Calu3 (cell line): ENCODE results near the gene TSPAN9. TPM values are rescaled to one million over a fixed set of nuclear protein-coding genes. Genes with fewer than 3 reads are reported as not detected.

Experiments used
- BruUV-seq: library from RNA; stranded (reverse); fragments of 400-500 nt; replicated peaks from 2 replicates; lab custom pipeline; 2021; lab: Mats Ljungman, UMichigan
- CTCF ChIA-PET: fragments of 300-600 bp; sonication (Branson Sonifier 250); formaldehyde crosslinking; loops from one replicate; lab custom pipeline; 2022; ENCODE audit warnings: antibody characterized with exemption; lab: Charles Lee
- DNase-seq: peaks from one replicate; pipeline ENCODE4 v3.0.0; 2022
- H3K27ac Mint-ChIP-seq: one replicate; pipeline ENCODE4 v1.8.0; 2022; ENCODE audit warnings: mixed read lengths; ENCODE audit not compliant: unreplicated experiment
- H3K27me3 Mint-ChIP-seq: one replicate; pipeline ENCODE4 v1.8.0; 2022; ENCODE audit warnings: mixed read lengths; ENCODE audit not compliant: unreplicated experiment
- H3K36me3 Mint-ChIP-seq: one replicate; pipeline ENCODE4 v1.8.0; 2022; ENCODE audit warnings: mild to moderate bottlenecking, moderate library complexity, mixed read lengths; ENCODE audit not compliant: insufficient read depth, unreplicated experiment
- H3K4me1 Mint-ChIP-seq: one replicate; pipeline ENCODE4 v1.8.0; 2022; ENCODE audit warnings: mild to moderate bottlenecking, low read depth, mixed read lengths; ENCODE audit not compliant: unreplicated experiment
- H3K4me3 Mint-ChIP-seq: one replicate; pipeline ENCODE4 v1.8.0; 2022; ENCODE audit warnings: mild to moderate bottlenecking, low read depth, moderate library complexity, mixed read lengths; ENCODE audit not compliant: unreplicated experiment
- H3K9me3 Mint-ChIP-seq: one replicate; pipeline ENCODE4 v1.8.0; 2022; ENCODE audit warnings: low read depth, mixed read lengths; ENCODE audit not compliant: unreplicated experiment
- intact Hi-C: fragments of 100-400 bp; cut with micrococcal nuclease; formaldehyde crosslinking; loops from one replicate; pipeline ENCODE4 v1.10.0; 2022; ENCODE audit not compliant: unreplicated experiment
- total RNA-seq: library from RNA; stranded (reverse); gene quantifications from 2 replicates; pipeline ENCODE4 v1.2.3, GENCODE V29; 2022
- TF ChIP-seq, protein P1 (sequence below): fragments of 200-600 bp; IDR thresholded peaks from one replicate; pipeline ENCODE4 v1.8.0; 2022; ENCODE audit warnings: antibody characterized with exemption; ENCODE audit not compliant: unreplicated experiment

Gene TSPAN9
- total RNA-seq, 1 experiment from 2014 or later = 6.0 TPM

DNA sequence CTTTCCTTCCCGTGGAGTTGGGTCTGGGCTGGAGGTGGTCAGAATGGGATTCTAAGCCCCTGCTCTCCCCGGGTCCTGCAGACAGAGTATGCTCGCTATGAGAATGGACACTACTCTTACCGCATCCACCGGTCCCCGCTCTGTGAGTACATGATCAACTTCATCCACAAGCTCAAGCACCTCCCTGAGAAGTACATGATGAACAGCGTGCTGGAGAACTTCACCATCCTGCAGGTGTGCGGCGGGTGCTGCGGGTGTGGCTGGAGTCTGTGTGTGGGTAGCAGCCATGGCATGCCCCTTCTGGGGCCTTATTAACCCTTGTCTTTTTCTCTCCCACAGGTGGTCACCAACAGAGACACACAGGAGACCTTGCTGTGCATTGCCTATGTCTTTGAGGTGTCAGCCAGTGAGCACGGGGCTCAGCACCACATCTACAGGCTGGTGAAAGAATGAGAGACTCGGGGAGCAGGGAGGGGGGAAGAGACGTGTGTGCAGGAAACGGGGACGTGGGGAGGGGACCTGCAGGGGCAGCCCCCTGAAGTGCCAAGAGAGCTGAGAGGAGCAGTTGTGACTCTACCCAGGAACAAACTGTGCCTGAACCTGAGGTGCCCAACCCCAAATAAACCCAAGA is 37.0 kb upstream of the TSPAN9 start:
- Mint-ChIP-seq H3K4me1 (no peaks in the 10 kb centered on the region), H3K27me3 (no peaks in the 10 kb centered on the region), H3K27ac (no peak overlapping the region), H3K9me3 (no peaks in the 10 kb centered on the region), H3K4me3 (no peak overlapping the region), H3K36me3 (peaks cover 12% of the 10 kb centered on the region)
- CTCF ChIA-PET = no interaction called here
- intact Hi-C loops = loop anchor here (10.0 kb wide), 1 partner anchor 145 kb away; the partner anchor contains the start of gene TULP3
- TF ChIP-seq, protein P1, sequence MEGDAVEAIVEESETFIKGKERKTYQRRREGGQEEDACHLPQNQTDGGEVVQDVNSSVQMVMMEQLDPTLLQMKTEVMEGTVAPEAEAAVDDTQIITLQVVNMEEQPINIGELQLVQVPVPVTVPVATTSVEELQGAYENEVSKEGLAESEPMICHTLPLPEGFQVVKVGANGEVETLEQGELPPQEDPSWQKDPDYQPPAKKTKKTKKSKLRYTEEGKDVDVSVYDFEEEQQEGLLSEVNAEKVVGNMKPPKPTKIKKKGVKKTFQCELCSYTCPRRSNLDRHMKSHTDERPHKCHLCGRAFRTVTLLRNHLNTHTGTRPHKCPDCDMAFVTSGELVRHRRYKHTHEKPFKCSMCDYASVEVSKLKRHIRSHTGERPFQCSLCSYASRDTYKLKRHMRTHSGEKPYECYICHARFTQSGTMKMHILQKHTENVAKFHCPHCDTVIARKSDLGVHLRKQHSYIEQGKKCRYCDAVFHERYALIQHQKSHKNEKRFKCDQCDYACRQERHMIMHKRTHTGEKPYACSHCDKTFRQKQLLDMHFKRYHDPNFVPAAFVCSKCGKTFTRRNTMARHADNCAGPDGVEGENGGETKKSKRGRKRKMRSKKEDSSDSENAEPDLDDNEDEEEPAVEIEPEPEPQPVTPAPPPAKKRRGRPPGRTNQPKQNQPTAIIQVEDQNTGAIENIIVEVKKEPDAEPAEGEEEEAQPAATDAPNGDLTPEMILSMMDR = no peak
- no peak for DNase-seq
- BruUV-seq = no TSS peak

DNA sequence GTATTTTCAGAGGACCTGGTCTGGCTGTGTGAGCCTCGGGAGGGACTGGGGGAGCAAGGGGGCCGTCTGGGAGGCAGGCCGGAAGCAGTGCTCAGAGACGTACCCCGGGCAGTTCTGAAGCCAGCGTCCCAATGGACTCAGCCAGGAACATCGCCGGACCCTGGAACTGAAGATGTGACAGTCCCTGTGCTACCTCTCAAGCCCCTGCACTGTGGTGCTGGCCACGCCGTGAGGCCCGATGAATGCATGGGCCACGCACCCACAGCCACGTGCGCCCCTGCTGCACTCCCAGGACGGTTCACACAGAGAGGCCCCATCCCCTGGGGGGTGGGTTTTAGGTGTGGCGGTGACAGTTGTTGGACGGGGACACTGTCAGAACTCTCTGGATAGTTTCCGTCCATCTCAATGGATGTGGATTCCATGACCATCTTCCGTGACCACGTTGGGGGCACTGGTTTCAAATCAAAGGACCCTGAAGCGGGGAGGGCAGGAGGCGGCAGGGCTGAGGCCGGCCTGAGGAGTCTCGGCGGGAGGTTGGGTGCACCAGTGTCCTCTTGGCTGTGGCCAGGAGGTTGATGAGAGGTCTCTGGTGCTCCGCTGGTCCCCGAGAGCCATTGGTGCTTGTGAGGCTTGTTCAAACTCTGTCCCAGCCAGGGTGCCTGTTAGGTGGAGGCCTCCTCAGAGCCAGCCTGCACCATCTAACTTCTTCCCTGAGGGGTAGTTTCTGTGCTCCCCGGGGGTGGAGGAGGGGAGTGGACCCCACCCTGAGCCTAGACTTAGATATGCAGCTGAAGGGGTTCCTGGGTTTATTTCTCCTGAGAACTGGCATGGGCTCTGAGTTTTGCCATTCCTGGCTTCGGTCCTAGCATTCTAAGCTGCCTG is 36.3 kb upstream of the TSPAN9 start:
- no peaks in the 10 kb centered on the region for H3K27me3 Mint-ChIP-seq
- H3K4me3 Mint-ChIP-seq = no peak overlapping the region
- TF ChIP-seq, protein P1 = no peak
- peaks cover 15% of the 10 kb centered on the region for H3K36me3 Mint-ChIP-seq
- no TSS peak for BruUV-seq
- CTCF ChIA-PET = interaction anchor here (0.5 to 1.4 kb wide), 10 partner anchors 11 to 358 kb away, joined by 3 to 11 read pairs (median 4); partner anchors contain the start of genes FOXM1 and RHNO1
- no peak for DNase-seq
- no peaks in the 10 kb centered on the region for H3K9me3 Mint-ChIP-seq
- no peaks in the 10 kb centered on the region for H3K4me1 Mint-ChIP-seq
- intact Hi-C loops = loop anchor here (10.0 kb wide), 1 partner anchor 146 kb away; the partner anchor contains the start of gene TULP3
- H3K27ac Mint-ChIP-seq = no peak overlapping the region

GRCh38 chr12:3041558-3042164 is 35.5 kb upstream of the TSPAN9 start:
- Mint-ChIP-seq H3K9me3 (no peaks in the 10 kb centered on the region), H3K27ac (no peak overlapping the region), H3K4me1 (no peaks in the 10 kb centered on the region), H3K4me3 (no peak overlapping the region), H3K27me3 (no peaks in the 10 kb centered on the region), H3K36me3 (peaks cover 15% of the 10 kb centered on the region)
- CTCF ChIA-PET = interaction anchor here (0.5 to 1.4 kb wide), 12 partner anchors 12 to 359 kb away, joined by 3 to 11 read pairs (median 4); partner anchors contain the start of genes FOXM1 and RHNO1
- no TSS peak for BruUV-seq
- intact Hi-C loops = loop anchor here (10.0 kb wide), 1 partner anchor 147 kb away; the partner anchor contains the start of gene TULP3
- TF ChIP-seq, protein P1 = peak; percentile 64
- peak; percentile 72 for DNase-seq

GRCh38 chr12:3042394-3042793 is 34.8 kb upstream of the TSPAN9 start:
- intact Hi-C loops = loop anchor here (10.0 kb wide), 1 partner anchor 148 kb away; the partner anchor contains the start of gene TULP3
- Mint-ChIP-seq H3K27ac (no peak overlapping the region), H3K27me3 (no peaks in the 10 kb centered on the region), H3K9me3 (no peaks in the 10 kb centered on the region), H3K36me3 (peaks cover 15% of the 10 kb centered on the region), H3K4me1 (no peaks in the 10 kb centered on the region), H3K4me3 (no peak overlapping the region)
- CTCF ChIA-PET = interaction anchor here (0.6 to 1.4 kb wide), 4 partner anchors 51 to 165 kb away, joined by 3 to 11 read pairs (median 7); partner anchors contain the start of genes FOXM1 and RHNO1
- TF ChIP-seq, protein P1 = no peak
- no peak for DNase-seq
- BruUV-seq = no TSS peak
